HL-60 (cell line): ENCODE measurements around the gene ABHD8.

ENCODE experiments used
- DNase-seq, 2 experiments: peaks; one replicate each; pipeline ENCODE4 v3.0.0-alpha.2; 2010 to 2020; ENCODE audit warnings: low read depth in 1 of 2, low spot score in 1 of 2
- H3K27ac ChIP-seq: fragments of 250-450 bp; sonication (Bioruptor Pico); replicated peaks from 2 replicates; pipeline ENCODE4 v1.5.1; 2020; ENCODE audit warnings: mild to moderate bottlenecking, moderate library complexity
- H3K27me3 ChIP-seq: fragments of 250-450 bp; sonication (Bioruptor Pico); 2 replicates; pipeline ENCODE4 v1.5.1; 2021; ENCODE audit warnings: mild to moderate bottlenecking, moderate library complexity; ENCODE audit not compliant: insufficient read depth, poor library complexity, severe bottlenecking
- H3K4me3 ChIP-seq: replicated peaks from 2 replicates; pipeline ENCODE4 v1.5.1; 2011; ENCODE audit warnings: mild to moderate bottlenecking, control low read depth, low read length; ENCODE audit not compliant: insufficient read depth
- CTCF ChIP-seq: IDR thresholded peaks from one replicate; pipeline ENCODE4 v1.5.1; 2011; ENCODE audit warnings: low read length, control low read depth, inconsistent platforms; ENCODE audit not compliant: insufficient read depth
- GABPA ChIP-seq: IDR thresholded peaks from 2 replicates; pipeline ENCODE4 v1.6.1; 2012; ENCODE audit warnings: low read depth
- POLR2AphosphoS5 ChIP-seq: IDR thresholded peaks from 2 replicates; pipeline ENCODE4 v1.6.1; 2012; ENCODE audit warnings: low read depth
- REST ChIP-seq: IDR thresholded peaks from 2 replicates; pipeline ENCODE4 v1.6.1; 2012; ENCODE audit warnings: low read depth; ENCODE audit not compliant: insufficient replicate concordance
- SPI1 ChIP-seq: IDR thresholded peaks from 2 replicates; pipeline ENCODE4 v1.6.1; 2012; ENCODE audit warnings: low read depth, mild to moderate bottlenecking, borderline replicate concordance

The ABHD8 gene

DNA sequence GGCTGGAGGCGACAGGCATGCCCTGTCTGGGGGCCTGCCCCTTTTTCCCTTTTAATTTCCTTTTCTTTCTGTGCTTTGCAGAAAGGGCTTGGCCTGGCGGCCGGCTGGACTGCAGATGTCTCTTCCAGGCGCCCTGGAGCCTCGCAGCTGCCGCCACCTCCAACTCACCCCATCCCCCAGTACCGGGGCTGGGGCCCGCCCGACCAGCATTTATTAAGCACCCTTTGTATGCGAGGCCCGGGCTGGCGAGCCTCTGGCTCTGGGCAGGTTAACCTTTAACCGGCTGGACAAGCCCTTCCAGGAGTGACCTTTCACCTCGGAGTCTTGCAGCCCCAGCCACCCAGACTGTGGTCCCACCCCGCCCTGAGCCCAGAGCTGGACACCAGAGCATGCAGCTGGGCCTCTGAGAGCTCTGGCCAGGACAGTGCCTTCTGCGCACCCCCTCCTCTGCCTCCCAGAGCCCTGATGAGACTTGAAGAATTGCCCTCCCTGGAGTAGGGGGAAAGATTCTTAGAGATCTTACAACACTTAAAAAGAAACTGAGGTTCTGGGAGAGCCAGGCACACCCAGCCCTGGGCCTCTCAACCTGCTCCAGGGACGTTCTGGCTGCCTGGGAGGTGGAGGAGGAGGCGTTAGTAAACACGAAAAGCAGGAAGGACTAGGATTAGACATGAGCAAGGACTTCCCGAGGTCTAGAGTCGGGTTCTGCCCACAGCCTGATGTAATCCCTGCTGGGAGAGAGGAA lies 56.4 kb downstream of the ABHD8 start:
- peak overlapping the region; percentile 47 for H3K4me3 ChIP-seq
- peak overlapping the region; percentile 95 for H3K27ac ChIP-seq
- no peaks in the 10 kb centered on the region for H3K27me3 ChIP-seq
- DNase-seq, result no peak
- TF ChIP-seq SPI1 (no peak), CTCF (no peak), POLR2AphosphoS5 (no peak), GABPA (no peak), REST (no peak)

- H3K4me3 ChIP-seq, result peak within 1 kb of the TSS; percentile 67
- H3K27ac ChIP-seq, result peak within 1 kb of the TSS; percentile 95
- DNase-seq, result no peak
- no peaks in the 10 kb centered on the region for H3K27me3 ChIP-seq
- no peak for TF ChIP-seq POLR2AphosphoS5
These were observed 57.7 kb downstream of the ABHD8 start, which contains the start of gene NR2F6 for GRCh38 chr19:17245535-17245984. TSS of gene NR2F6 (minus strand) at chr19:17245919. CDS start at chr19:17245220, 699 bp downstream.

DNA sequence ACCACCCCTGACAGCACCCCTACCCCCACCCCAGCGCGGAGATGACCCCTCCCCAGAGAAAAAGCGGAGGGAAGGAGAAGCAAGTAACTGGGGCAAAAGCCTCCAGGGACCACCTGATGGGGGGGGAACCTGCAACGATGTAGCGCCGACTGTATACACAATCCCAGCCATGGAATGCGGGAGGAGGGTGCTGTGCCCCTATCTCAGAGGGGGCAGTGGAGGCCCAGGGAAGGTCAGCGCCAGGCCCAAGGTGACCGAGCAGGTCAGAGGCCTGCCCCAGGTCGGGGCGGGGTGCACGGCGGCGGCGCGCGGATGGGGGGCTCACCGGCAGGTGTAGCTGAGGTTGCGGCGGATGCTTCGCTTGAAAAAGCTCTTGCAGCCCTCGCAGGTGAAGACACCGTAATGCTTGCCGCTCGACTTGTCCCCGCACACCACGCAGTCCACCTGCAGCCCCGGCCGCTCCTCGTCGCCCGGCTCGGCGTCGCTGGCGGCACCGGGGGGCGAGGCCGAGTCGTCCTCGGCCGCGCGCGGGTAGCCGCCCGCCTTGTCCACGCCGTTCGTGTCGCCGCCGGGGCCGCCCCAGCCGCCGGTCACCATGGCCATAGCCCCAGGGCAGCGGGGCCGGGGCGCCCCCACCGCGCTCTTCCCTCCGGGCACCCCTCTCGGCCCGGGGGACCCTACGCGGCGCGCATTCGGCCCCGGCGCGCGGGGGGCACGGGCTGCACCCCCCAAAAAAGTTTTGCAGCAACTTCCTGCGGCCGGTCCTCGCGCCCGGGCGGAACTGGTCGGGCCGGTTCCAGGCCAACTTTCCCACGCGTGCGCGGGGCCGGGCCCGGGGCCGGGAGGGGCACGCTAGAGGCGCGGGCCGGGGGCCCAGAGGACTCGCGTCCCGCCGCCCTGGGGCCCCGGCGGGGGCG lies 58.3 kb downstream of the ABHD8 start:
- Histone ChIP-seq H3K27me3 (no peaks in the 10 kb centered on the region), H3K4me3 (peak overlapping the region; percentile 67), H3K27ac (0 out of 2 replicates have a peak overlapping the region, but pooled peaks have one; percentile 18)
- TF ChIP-seq SPI1 (no peak), REST (no peak), GABPA (no peak), CTCF (no peak), POLR2AphosphoS5 (no peak)
- no peak for DNase-seq
